HG03442 (cell line): ENCODE measurements around the gene BMP5.

Source experiments
- ATAC-seq: cut with Tn5 transposase; IDR thresholded peaks from one replicate; pipeline ENCODE4 v1.9.1; 2021; ENCODE audit warnings: mild to moderate bottlenecking, moderate library complexity; ENCODE audit not compliant: unreplicated experiment

Gene BMP5

DNA sequence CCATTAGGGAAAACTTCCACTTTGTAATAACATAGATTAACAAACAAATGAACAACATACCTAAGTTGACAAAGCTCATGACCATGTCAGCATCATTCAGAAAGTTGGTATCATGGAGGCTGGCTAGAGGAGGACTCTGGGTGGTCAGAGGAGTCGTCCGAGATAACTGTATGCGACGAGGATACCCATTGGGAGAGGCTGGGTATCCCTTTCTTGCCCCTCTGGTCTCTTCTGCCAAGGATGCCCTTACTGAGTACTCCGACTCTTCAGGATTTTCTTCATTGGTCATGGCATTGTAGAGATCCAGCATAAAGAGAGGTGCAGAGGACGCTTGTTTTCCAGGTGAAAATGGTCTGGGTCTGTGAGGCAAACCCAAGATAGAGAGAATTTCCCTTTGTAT is 1.1 kb downstream of the BMP5 start:
- no peak for ATAC-seq

DNA sequence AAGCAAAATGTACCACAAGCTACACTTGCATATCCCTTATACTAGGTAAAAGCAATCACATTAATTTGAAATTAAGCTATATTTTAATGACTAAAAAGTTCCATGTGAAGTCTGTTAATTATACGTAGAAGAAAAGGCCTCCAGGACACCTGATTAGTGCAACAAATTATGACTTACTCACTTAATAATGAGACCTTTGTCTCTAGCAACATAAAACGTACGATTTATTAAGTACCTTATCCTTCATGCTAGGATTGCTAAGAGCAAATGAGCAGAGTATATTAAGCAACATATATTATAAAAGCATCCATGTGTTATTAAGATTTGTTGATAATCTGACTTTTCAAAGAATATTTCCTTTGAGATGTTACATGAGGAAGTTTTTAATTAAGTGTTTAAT is 2.5 kb downstream of the BMP5 start:
- no peak for ATAC-seq

DNA sequence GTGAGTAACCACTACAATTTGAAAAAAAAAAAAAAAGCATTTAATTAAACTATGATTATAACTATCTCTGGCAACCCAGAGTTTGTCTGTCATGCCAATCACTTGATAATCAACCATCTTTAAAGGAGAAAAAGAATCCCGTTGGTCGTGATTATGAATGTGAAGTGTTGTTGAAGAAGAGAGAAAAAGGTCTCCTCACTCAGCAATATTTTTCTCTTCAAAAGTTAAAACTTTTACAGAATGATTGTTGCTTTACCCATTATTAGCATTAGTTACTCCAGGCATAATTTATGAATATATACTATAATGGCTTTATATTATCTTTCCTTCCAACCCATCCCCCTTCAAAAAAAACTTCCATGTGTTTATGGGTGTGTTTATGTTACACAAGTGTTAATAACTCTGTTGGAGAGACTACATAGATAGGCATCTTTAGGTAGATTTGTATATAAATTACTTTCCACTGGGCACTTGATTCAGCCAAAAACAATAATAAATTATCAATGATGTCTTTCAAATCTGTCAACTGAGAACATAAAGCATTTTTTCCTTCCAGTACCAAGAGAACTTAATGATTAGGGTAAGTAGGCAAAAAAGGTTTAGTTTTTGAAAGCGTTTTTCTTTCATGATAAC is 5.1 kb downstream of the BMP5 start:
- ATAC-seq = no peak

DNA sequence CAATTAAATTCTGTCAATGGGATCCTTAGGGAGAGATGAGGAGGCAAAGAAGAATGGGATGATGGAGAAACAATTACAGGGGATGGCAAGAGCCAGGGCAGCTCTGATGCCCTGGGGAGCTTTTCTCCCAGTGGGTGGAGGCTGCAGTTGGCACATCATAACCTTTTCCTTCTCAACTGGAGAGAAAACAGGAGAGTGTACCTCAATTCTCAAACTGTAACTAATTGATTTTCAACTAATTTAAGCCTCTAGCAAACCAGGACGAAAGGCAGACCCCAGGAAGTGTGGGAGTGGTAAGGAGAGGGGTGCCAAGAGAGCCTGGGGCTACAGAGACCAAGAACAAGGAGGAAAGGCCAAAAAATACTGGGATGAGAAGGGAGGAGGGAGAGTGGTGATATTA is 5.7 kb downstream of the BMP5 start:
- no peak for ATAC-seq

DNA sequence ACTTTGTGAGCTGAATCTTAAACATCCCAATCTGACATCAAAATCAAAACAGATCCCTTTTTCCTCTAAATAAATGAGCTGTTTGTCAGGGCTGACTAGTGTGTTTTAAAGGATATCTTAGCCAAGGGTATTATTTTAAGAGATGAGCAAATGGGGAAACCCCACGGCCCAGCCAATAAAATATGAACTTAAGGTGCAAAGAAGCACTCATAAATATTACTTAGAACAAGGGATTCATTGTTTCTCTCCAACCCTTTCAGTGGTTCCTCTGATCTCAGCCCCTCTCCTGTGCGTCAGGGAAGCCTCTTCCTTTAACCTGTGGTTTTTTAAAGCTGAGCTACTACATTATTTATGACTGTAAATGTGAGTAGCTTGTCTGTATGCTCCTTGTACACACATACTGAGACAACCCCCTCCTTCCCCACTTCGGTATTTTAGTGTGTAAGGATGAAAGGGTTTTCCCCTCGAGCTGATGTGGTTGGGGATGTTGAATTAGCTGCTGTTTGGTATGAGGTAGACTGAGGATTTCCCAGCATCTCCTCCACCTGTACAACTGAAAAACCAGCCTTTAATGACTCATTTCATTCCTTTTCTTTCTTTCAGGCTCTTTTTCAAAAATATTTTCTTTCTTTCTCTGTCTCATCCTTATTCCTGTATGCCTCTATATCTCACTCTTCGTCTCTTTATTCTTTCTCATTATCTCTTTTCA is 6.5 kb downstream of the BMP5 start:
- ATAC-seq = peak; percentile 93

DNA sequence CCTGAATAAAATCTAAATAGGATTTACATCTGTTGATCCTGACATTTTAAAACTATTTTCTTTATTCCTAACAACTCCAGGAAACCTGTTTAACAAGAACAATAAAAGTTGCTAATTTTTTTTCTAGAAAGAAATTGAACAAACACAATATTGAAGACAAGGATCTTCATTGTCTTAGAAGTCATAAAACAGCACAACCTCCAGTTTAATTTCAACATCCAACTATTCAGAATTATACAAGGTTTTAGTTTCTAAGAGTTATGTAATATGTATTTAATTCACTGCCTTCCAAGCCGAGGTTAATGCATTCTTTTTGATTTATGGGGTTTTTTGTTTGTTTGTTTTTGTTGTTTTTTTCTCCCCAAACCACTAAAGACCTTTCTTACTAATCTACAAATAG is 7.2 kb downstream of the BMP5 start:
- no peak for ATAC-seq

DNA sequence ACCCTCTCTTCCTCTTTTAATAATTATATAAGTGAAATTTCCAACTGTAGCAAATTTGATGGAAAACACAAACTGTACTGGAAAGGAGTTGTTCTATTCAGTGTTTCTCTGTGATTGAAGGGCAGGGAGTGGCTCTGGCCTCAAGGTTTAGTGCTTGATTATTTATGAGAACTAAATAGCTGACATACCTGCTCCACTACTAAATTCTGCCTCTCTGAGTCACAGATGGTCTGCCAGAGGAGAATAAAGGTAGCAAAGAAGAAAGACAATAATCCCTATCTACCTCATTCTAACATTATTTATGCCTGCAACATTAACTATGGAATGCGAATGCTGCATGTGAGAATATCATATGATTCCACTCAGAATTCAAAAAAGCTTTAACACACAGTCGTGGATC is 9.3 kb downstream of the BMP5 start:
- no peak for ATAC-seq

DNA sequence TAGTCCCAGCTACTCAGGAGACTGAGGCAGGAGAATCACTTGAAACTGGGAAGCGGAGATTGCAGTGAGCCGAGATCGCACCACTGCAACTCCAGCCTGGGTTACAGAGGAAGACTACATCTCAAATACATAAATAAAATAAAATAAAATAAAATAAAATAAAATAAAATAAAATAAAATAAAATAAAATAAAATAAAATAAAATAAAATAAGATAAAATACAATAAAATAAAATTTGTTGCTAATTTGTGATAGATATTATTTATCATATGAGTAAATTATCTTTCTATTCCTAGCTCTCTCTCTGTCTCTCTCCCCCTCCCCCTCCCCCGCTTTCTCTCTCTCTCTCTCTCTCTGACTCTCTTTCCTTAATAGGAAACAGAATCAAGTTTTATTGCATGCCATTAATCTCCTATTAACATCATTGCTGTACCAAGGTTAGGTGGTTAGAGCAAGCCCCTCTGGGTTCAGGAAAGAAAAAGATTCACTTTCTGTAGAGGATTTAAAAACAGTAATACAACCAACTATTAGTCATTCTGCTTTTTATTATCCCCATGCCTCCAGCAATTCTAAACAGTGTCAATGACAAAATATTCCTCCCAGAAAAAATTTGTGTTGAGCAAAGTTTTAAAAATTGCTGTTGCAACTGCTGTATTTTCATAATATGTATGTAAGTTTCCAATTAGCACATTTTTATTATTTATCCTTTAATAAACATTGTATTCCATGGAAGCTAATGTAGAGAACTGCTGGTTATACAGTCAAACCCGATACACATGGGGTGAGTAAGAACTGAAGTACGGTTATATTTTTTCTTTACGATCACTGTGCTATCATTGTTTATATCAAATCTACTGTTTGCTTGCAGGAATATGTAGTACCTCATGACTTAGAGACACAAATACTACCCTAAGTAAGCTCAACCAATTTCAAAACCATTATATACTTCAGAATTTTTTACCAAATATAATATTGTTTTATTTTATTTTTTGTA is 22.1 kb downstream of the BMP5 start:
- no peak for ATAC-seq

DNA sequence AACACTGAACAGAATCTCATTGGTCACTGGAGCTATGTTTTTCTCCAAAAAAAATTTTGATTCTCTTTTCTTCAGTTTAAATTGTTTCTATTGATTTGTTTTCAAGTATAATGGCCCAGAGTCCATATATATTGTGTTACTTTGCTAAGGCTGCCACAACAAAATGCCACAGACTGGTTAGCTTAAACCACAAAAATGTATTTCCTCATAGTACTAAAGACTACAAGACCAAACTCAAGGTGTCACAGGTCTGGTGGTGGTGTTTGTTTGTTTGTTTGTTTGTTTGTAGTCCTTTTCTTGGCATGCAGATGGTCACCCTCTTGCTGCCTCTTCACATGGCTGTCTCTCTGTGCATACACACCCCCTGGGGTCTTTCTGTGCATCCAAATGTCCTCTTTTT is 34.0 kb downstream of the BMP5 start:
- no peak for ATAC-seq

DNA sequence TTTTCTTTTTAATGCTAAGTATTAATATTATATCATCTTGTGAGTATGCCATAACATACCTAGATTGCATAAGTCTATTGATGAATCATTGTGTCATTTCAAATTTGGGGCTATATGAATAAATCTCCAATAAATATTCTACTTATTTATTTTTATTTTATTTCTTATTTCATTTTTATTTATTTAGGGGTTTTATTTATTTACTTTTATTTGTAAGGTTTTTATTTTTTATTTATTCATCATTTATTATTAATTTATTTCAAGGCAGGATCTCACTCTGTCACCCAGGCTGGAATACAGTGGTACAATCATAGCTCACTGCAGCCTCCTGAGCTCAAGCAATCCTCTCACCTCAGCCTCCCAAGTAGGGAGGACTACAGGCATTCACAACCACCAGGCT is 36.3 kb downstream of the BMP5 start:
- no peak for ATAC-seq

DNA sequence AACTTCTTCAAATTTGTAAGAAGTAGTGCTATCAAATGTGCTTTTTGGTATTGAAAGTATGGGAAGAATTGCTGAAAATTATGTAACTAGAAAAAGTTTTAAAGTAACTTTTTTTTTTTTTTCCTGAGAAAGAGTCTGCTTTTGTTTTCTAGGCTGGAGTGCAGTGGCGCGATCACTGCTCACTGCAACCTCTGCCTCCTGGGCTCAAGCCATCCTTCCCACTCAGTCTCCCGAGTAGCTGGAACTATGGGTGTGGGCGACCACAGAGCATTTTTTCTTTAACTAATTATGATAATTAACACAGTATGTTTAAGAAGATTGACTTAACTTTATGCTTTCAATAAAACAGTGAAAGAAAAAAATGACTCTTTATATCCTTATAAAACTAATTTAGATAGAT is 38.4 kb downstream of the BMP5 start:
- ATAC-seq = no peak

DNA sequence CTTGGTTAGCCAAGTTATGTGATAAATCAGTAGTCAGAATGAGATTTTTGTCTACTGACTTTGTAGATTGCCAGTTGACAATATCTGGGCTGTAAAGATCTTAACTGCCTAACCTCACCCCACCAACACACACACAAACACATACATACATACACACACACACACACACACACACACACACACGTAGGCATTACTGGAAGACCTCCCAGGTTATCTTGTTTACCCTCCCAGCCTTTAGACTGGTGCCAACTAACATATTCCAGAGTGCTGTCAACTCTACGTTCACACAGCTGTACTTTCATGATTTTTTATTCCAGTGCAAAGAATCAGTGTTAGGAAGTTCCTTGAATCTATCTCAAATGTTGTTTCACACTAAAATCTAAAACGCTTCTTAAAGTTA is 38.9 kb downstream of the BMP5 start:
- no peak for ATAC-seq

DNA sequence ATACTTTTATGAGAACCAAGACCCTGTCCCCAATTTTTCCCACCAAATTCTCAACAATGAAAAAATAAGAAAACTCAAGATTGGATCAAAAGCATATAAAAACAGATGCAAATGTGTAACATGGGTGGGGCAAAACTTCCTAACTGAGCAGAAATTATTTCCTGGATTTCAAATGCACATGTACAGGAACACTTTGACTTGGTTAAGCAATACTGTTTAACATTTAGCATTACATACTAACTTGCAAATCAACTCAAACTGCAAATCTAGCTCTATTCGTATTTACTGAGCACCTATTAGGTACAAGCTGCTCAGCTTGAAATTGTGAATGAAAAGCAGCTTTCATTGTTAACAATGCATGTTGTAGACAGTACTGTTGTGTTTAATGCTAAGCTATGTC is 40.2 kb downstream of the BMP5 start:
- ATAC-seq = no peak

DNA sequence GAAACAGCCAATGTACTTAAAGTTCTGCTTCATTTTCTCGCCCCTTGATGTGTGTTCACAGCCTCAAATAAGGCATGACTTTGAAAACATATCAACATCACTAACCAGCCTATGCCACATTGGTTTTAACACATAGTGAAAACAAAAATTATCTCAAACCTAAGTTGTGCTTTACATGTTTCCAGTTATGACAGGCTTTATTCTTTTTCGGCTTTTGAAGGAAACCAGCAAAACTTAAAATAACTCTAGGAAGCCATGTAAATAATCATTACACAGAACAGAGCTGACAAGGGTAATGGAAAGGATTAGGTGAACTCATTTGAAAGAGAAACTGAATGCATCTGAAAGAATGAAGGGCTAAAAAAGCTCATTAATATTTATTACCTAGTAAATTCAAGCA is 42.1 kb downstream of the BMP5 start:
- ATAC-seq = peak; percentile 51

DNA sequence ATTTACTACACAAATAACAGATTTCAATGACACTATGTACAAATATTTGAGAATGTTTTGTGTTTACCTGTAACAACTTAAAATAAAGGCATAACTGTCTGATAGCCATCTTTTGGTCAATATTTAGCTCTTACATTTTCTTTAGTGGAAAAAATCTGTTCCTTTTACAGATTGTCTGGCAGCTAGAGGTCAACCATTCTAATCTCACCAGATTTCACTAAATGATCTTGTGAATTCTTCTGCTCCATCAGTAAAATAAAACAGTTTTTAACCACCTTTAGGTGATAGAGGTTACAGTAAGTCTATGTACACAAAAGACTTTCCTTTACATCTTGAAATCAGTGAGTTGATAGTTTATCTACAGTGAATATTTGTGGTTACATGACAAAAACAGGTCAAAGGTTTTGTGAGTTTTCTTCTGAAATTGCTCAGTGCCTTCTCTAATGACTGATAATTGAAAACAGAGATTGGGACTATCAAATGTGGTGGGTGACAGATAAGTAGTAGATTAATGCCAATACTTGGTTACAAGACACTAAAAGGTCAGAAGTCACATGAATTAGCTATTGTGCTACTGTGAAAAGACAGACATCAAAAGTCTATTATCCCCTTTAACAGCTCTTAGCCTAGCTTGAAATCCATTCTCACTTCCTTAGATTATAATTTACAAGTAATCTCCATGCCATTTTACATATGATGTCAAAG is 47.4 kb downstream of the BMP5 start:
- no peak for ATAC-seq

DNA sequence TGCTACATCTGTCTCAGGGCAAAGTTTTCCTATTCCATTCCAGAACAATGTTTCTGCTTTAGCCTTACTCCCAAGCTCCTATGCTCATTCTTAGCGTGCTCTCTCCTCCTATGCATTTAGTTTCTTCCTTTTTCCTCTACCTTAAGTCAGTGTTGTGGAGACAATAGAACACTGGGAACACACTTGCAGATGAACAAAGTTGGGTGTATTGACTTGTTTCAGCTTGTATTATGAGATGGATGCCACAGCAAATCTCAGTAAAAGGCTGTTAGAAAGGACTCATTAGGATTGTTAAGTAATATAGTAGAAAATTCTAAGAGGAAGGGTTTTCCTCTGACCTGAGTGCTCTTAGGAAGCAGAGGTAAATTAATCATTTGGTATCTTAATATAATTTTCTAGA is 48.4 kb downstream of the BMP5 start:
- no peak for ATAC-seq

DNA sequence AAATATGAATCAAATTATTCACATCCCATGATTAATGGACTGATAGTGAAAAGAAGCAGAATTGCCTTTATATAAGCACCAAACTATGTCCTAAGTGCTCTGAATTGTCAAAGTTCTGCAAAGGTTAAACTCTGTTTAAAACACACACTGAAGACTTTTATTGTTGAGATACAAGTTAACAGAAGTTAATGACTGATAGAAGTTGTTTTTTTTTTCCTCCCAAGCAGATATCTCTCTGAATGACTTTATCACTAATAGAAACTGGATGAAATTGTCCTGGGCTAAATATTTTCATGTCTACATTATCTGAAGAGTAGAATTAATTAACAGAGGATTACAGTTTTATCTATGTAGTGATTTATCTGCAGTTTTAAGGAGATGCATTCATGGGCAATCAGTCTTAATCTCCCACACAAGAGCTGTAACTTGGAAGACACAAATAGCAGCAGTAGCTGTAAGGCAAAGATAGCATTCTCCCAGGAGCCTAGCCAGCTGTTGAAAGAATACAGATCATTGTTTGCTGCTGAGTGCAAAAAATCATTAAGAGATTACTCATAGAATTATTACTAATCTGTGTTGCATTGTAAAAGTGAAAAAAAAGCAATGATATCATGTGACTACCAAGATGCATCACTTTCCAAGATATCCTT is 49.9 kb downstream of the BMP5 start:
- no peak for ATAC-seq

DNA sequence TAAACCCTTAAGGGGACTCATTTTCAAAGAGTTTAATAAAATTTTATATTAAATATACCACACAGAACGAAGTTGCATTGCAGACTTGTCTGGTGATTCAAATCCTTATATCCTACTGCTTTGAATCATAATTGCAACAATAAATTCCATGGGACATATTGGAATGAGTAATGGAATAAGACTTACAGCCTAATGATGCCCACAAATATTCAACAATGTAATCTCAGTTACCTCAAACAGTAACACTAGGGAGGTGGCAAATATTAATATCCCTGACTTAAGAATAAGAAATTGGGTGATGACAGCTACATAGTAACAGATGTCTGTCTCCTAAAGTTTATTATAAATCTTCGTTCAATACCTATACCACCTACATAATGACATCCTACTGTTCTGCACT is 52.6 kb downstream of the BMP5 start:
- ATAC-seq = no peak

DNA sequence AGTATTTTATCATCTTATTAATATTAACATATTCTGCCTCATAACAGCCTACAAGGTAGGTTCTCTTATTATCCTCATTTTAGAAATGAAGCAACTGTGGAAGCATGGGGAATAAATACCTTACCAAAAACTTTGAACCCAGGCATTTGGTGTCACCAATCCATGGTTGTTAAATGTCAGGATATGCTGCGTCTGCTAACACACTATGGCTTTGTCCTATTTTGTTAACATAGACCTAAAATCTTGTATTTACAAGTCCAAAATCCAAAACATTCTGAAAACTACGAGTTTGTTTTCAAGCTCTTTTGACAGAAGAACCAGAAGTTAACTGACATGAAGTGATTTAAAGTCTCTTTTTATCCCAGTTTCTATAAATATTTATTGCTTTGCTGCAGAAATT is 53.4 kb downstream of the BMP5 start:
- no peak for ATAC-seq

DNA sequence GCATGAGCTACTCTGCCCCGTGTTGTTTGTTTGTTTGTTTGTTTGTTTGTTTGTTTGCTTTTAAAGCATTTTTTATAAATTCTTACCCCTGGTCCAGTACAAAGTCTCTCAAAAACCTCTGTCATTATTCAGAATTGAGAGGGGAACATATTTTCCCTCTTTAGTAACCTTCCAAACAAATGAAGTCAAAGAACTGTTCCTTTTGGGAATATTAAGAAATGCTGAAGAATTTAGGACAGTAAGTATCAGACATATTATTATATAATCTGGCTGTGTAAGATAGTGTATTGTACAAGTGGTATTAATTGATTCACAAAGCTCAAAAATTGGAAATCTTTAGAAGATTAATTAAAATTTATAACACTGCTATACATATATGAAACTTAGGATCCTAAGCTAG is 54.7 kb downstream of the BMP5 start:
- no peak for ATAC-seq

DNA sequence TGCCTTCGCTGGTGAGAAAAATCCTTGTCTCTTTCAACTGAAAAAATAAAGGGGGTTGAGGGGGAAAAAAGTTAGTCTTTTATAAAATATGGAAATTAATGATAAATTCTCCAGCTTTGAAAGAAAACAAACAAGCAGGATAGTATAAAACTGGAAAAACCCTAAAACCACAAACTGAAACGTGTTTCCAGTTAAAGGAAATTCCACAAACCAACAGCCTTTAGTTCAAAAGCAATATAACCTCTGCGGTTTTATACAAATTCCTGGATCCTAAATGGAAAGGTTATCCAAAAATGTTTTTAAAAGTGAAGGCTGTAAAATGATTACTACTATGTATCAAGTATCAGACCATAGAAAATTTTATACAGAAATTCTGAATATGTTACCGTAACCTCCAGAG is 55.6 kb downstream of the BMP5 start:
- no peak for ATAC-seq
